HG02884 (cell line): ENCODE results near the gene CST4.
"Not testable (repeated sequence)": the region's sequence is repeated elsewhere in the genome, so short reads cannot be mapped to it uniquely, and the experiment has no call there.

ENCODE experiments used
- ATAC-seq: cut with Tn5 transposase; IDR thresholded peaks from one replicate; pipeline ENCODE4 v1.9.1; 2021; ENCODE audit warnings: mild to moderate bottlenecking, moderate library complexity; ENCODE audit not compliant: unreplicated experiment

Gene CST4

GRCh38 chr20:23645575-23645974, 43.3 kb downstream of the CST4 start:
- ATAC-seq = peak; percentile 44

- ATAC-seq = peak; percentile 43
Observed at GRCh38 chr20:23644164-23644563, 44.7 kb downstream of the CST4 start.

- ATAC-seq = no peak
Observed at GRCh38 chr20:23643659-23644058, 45.2 kb downstream of the CST4 start.

- ATAC-seq = no peak
Observed at GRCh38 chr20:23641936-23642751, 46.7 kb downstream of the CST4 start.

- no peak for ATAC-seq
Observed at GRCh38 chr20:23640671-23641667, 47.9 kb downstream of the CST4 start.

- no peak for ATAC-seq
Observed at GRCh38 chr20:23640018-23640601, 48.7 kb downstream of the CST4 start.

GRCh38 chr20:23639490-23639958, 49.3 kb downstream of the CST4 start:
- no peak for ATAC-seq

- no peak for ATAC-seq
Observed at GRCh38 chr20:23638309-23638708, 50.5 kb downstream of the CST4 start.

GRCh38 chr20:23637282-23638221, 51.3 kb downstream of the CST4 start, which contains the start of gene CST3:
TSS of gene CST3 (minus strand) at chr20:23637955. CDS start at chr20:23637862, 93 bp downstream.
- peak; percentile 48 for ATAC-seq

- ATAC-seq = no peak
Observed at GRCh38 chr20:23636908-23637281, 51.9 kb downstream of the CST4 start.

- ATAC-seq = no peak
Observed at GRCh38 chr20:23636182-23636907, 52.5 kb downstream of the CST4 start.

- not testable (repeated sequence) for ATAC-seq
Observed at GRCh38 chr20:23635768-23636090, 53.1 kb downstream of the CST4 start.
